Measurements from ENCODE around the gene TLK1.

Gene TLK1

GRCh38 chr2:171201271-171201670 is 40.6 kb upstream of the TLK1 start:
- no peak for TF ChIP-seq CTCF (IDR thresholded peaks at IDR 0.05; ENCODE audit: low read depth, low read length)

GRCh38 chr2:171200469-171200868 is 39.8 kb upstream of the TLK1 start:
- DNase-seq (ENCODE audit: extremely low read depth, low read depth) = no peak
- TF ChIP-seq CTCF (IDR thresholded peaks at IDR 0.05; ENCODE audit: low read depth, low read length) = no peak

More at GRCh38 chr2:171201271-171201670, 40.6 kb upstream of the TLK1 start:
- DNase-seq (ENCODE audit: extremely low read depth, low read depth) = no peak

GRCh38 chr2:171191021-171191420 is 30.3 kb upstream of the TLK1 start:
- no peak for TF ChIP-seq CTCF (IDR thresholded peaks at IDR 0.05; ENCODE audit: low read depth, low read length)
- no peak for DNase-seq (ENCODE audit: extremely low read depth, low read depth)

GRCh38 chr2:171187819-171188218 is 27.1 kb upstream of the TLK1 start:
- DNase-seq (ENCODE audit: extremely low read depth, low read depth) = no peak
- no peak for TF ChIP-seq CTCF (IDR thresholded peaks at IDR 0.05; ENCODE audit: low read depth, low read length)

DNA sequence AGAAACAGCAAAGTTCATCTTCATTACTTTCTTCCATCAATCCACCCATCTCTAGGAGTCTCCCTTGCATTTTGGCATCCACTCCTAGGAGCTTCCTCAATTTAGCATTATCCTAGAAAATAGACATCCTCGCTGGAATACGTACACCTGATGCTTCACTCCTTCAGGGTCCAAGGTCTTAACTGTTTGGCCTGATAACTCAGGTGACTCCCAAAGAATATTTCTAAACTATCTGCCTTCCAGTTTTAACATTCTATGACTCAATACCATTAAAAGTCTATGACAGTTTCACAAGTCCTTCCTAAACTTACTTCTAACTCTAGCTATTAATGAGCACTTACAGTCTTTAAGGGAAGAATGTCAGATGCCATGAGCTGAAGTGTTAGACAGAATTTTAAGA is 26.5 kb upstream of the TLK1 start:
- TF ChIP-seq CTCF (IDR thresholded peaks at IDR 0.05; ENCODE audit: low read depth, low read length) = no peak
- no peak for DNase-seq (ENCODE audit: extremely low read depth, low read depth)

- no peak for TF ChIP-seq CTCF (IDR thresholded peaks at IDR 0.05; ENCODE audit: low read depth, low read length)
- peak; percentile 16 for DNase-seq (ENCODE audit: extremely low read depth, low read depth)
Observed at GRCh38 chr2:171185941-171186340, 25.2 kb upstream of the TLK1 start.

DNA sequence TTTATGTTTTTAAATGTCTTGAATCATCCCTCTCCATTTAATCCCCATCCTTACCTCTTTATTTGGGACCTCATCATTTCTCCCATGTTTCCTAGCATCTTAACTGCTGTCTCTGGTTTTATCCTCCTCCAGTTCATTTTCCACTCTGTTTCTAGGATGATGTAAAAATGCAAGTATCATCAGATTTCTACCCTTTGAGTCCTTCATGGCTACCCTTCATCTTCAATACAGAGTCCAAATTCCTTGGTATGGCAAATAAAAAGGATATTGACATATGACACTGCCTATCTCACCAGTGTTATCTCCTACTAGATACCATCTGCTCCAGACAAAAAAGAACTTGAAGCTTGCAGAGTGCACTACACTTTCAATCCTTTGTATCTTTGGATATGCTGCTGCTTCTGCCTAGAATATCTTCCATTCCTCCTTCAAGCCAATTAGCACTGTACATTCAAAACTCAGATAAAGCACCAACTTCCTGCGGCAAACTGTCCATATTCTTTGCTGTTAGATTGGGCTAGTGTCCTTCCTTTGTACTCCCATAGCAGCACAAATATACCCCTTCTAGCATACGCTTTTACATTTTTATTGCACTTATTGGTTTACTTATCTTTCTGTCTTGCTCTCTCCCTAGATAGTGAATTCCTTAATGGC is 24.6 kb upstream of the TLK1 start:
- TF ChIP-seq CTCF (IDR thresholded peaks at IDR 0.05; ENCODE audit: low read depth, low read length) = no peak
- DNase-seq (ENCODE audit: extremely low read depth, low read depth) = no peak
